NCI-H1436 (cell line): ENCODE measurements around the gene BPTF.
"Not testable (repeated sequence)": the region's sequence is repeated elsewhere in the genome, so short reads cannot be mapped to it uniquely, and the experiment has no call there.

Source experiments
- DNase-seq: peaks from one replicate; lab custom pipeline; 2025; lab: John Stamatoyannopoulos, UW

BPTF gene

GRCh38 chr17:67881083-67881482, 55.8 kb downstream of the BPTF start:
- DNase-seq: no peak

- no peak for DNase-seq
Measured at GRCh38 chr17:67884741-67885140, 59.4 kb downstream of the BPTF start.

DNA sequence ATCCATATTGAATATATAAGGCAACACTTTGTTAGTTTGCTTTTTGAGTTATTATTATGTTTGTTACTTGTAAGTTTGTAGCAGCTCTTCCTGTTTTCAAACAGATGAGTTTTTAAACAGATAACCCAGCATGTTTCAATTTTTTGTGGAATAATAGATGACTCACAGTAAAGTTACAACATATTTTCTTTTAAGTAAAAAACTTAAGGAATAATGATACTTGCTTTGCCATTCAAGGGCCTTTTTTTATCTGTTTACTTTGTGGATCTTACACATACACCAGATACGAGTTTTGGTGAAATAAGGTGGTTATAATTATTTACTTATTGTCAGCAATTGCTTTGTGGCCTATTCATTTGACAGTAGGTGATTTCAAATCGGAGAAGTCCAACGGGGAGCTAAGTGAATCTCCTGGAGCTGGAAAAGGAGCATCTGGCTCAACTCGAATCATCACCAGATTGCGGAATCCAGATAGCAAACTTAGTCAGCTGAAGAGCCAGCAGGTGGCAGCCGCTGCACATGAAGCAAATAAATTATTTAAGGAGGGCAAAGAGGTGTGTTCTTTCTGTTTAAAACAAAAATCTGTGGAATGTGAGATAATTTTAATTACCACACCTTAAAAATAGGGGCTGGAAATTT, 66.3 kb downstream of the BPTF start:
- DNase-seq: no peak

- no peak for DNase-seq
Measured at GRCh38 chr17:67902511-67903231, 77.4 kb downstream of the BPTF start.

DNA sequence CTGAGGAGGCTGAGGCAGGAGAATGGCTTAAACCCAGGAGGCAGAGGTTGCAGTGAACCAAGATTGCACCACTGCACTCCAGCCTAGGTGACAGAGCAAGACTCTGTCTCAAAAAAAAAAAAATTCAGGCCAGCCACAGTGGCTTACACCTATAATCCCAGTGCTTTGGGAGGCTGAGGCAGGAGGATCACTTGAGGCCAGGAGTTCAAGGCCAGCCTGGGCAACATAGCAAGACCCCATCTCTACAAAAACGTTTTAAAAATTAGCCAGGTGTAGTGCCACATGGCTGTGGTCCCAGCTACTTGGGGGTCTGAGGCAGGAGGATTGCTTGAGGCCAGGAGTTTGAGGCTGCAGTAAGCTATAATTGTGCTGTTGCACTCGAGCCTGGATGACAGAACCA, 80.0 kb downstream of the BPTF start:
- not testable (repeated sequence) for DNase-seq

DNA sequence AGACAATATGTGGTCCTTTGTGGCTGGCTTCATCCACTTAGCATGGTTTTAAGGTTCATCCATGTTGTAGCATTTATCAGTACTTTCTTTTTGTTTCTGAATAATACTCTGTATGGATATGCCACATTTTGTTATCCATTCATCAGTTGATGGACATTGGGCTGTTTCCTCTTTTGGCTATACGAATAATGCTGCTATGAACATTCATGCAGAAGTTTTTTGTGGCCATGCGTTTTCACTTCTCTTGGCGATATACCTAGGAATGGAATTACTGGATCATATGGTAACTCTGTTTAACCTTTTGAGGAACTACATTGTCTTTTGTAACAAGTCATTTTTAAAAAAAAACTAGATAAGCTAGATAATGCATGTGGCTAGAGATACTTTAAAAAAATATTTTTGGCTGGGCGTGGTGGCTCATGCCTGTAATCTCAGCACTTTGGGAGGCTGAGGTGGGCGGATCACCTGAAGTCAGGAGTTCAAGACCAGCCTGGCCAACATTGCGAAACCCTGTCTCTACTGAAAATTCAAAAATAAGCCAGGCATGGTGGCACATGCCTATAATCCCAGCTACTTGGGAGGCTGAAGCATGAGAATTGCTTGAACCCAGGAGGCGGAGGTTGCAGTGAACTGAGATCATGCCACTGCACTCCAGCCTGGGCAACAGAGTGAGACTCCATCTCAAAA, 85.0 kb downstream of the BPTF start:
- DNase-seq: not testable (repeated sequence)

- no peak for DNase-seq
Measured at GRCh38 chr17:67911059-67911782, 85.9 kb downstream of the BPTF start.

GRCh38 chr17:67912088-67912487, 86.8 kb downstream of the BPTF start:
- DNase-seq: no peak

- no peak for DNase-seq
Measured at GRCh38 chr17:67912656-67913055, 87.4 kb downstream of the BPTF start.

- no peak for DNase-seq
Measured at GRCh38 chr17:67920212-67920611, 94.9 kb downstream of the BPTF start.

GRCh38 chr17:67922503-67922902, 97.2 kb downstream of the BPTF start:
- no peak for DNase-seq

GRCh38 chr17:67928842-67929241, 103.5 kb downstream of the BPTF start:
- not testable (repeated sequence) for DNase-seq

- DNase-seq: no peak
Measured at GRCh38 chr17:67931227-67931626, 105.9 kb downstream of the BPTF start.

DNA sequence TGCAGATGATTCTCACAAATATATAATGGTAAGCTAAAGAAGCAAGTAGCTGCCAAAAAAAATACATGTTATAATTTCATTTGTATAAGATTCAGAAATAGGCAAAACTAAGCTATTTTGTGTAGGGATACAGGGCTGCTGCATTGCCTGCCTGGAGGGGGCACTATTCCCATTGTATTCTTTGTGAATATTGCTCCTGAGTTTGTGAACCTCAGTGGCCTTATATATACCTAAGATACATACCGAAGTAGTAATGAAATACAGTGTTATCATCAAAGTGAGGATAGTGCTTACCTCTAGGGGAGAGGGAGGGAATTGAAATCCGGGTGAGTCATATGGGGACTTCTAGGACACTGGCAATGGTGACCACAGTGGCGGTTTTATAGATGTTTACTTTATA, 117.5 kb downstream of the BPTF start:
- DNase-seq: no peak

DNA sequence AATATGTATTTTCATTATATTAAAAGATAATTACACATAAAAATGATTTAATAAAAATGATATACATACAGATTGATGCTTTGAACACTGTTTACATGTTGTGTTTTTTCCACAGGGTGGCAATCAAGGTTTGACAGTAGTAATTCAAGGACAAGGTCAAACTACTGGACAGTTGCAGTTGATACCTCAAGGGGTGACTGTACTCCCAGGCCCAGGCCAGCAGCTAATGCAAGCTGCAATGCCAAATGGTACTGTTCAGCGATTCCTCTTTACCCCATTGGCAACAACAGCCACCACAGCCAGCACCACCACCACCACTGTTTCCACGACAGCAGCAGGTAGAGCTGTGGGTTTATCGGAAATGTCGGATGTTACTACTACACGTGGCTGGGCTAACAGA, 118.7 kb downstream of the BPTF start:
- no peak for DNase-seq

DNA sequence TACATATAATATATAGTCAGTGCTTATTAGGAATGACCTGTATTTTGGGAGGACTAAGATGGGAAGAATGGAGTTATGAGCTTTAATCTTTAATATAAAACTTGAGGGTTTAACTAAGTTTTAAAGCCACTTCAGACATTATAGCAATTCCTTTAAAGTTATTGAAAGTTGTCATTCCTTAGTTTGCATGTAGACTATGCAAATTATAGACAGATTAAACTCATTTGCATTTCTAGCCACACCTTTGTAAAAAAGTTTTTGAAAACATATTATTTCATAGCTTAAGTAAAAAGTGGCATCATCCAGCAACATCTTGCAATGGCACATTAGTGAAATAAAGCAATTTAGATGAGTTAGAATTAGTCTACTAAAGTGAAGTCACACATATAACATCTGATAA, 121.2 kb downstream of the BPTF start:
- DNase-seq: no peak

DNA sequence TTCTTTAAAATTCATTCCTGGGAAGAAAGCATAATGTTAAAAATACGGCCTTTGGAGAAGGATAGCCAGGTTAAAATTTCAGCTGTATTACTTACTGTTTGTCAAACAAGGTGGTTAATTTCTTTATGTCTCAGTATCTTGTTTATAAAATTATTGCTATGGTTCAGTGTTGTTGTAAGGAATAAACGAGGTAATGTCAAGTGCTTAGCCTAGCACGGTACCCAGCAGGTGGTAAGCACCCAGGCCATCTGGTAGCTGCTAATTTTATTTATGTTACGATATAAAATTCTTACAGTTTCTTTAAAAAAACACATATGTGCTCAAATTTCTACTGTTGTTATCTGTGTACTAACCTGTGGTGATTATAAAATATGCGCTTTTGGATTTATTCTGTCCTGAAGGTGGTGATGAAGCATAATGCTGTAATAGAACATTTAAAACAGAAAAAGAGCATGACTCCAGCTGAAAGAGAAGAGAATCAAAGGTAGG, 122.1 kb downstream of the BPTF start:
- no peak for DNase-seq

GRCh38 chr17:67950945-67951344, 125.6 kb downstream of the BPTF start:
- DNase-seq: no peak

DNA sequence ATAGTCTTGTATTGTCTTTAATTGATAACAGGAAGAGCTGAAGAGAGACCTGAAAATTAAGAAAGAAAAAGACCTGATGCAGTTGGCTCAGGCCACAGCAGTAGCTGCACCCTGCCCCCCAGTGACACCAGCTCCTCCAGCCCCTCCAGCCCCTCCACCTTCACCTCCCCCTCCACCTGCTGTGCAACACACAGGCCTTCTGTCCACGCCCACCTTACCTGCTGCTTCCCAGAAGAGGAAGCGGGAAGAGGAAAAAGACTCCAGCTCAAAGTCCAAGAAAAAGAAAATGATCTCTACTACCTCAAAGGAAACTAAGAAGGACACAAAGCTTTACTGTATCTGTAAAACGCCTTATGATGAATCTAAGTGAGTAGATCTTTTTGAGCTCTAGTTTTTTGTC, 134.2 kb downstream of the BPTF start:
- DNase-seq: no peak

- not testable (repeated sequence) for DNase-seq
Measured at GRCh38 chr17:67960276-67960675, 135.0 kb downstream of the BPTF start.

- not testable (repeated sequence) for DNase-seq
Measured at GRCh38 chr17:67962156-67962555, 136.9 kb downstream of the BPTF start.

DNA sequence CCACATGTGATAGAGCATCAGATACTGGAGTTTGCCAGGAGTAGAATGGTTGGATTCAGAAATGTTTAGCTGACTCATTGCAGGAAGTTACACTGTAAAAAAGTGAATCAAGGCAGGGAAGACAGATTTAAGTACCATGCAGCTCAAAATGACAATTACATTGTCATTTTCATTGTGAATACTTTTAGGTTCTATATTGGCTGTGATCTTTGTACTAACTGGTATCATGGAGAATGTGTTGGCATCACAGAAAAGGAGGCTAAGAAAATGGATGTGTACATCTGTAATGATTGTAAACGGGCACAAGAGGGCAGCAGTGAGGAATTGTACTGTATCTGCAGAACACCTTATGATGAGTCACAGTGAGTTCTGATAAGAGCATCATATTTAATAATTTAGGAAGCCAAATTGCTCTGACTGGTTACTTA, 137.9 kb downstream of the BPTF start:
- peak; percentile 76 for DNase-seq
